Stimulated activated CD4-positive, alpha-beta T cell treated with anti-CD3 and anti-CD28 coated beads, Interleukin-12 subunit alpha, Interleukin-12 subunit beta, amount 100 ng/mL, for 4 hours (primary cell): ENCODE measurements around the gene RALBP1.

Source experiments
- DNase-seq: peaks from one replicate; pipeline ENCODE4 v3.0.0-alpha.2; 2020

RALBP1 gene

GRCh38 chr18:9513971-9514512 lies 38.7 kb downstream of the RALBP1 start:
- no peak for DNase-seq

DNA sequence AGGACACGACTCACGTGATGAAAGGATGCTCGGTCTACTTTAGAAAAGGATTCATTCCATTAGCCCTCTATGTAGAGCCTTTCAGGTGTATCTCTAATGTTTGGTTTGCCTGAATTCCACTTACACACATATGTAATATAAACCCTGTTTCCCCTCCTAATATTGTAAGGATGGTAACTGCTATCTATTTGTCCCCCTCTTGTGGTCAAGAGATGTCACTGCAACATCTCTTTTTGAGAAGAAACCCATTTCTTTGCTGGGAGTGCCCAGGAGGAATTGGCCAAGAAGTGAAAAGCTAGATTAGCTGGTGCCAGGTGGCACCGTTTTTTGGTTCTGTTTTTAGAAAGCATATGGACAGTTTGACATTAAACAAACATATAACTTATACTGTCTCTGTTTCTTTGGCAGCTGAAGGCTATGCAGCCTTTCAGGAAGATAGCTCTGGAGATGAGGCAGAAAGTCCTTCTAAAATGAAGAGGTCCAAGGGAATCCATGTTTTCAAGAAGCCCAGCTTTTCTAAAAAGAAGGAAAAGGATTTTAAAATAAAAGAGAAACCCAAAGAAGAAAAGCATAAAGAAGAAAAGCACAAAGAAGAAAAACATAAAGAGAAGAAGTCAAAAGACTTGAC lies 41.2 kb downstream of the RALBP1 start:
- no peak for DNase-seq

DNA sequence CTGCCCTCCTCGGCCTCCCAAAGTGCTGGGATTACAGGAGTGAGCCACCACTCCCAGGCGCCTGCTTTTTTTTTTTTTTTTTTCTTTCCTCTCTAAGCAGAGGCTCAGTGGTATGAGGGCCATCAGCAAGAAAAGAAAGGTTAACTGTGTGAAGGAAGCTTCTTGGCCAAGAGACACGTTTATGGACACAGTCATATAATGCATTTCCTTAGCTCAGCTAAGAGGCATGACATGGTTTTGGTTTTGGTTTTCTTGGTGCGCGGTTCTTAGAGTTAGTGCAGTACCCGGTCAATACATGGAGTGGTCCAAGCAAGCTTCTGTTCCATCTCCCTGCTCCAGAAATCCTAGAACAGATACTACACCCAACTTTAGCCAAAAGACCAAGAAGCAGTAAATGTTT lies 42.6 kb downstream of the RALBP1 start:
- no peak for DNase-seq

- DNase-seq: no peak
These were observed 44.1 kb downstream of the RALBP1 start for GRCh38 chr18:9519399-9519798.

- DNase-seq: no peak
These were observed 45.4 kb downstream of the RALBP1 start for GRCh38 chr18:9520666-9521065.

GRCh38 chr18:9521770-9522169 lies 46.5 kb downstream of the RALBP1 start:
- no peak for DNase-seq

- DNase-seq: no peak
These were observed 47.6 kb downstream of the RALBP1 start for GRCh38 chr18:9522952-9523351.

DNA sequence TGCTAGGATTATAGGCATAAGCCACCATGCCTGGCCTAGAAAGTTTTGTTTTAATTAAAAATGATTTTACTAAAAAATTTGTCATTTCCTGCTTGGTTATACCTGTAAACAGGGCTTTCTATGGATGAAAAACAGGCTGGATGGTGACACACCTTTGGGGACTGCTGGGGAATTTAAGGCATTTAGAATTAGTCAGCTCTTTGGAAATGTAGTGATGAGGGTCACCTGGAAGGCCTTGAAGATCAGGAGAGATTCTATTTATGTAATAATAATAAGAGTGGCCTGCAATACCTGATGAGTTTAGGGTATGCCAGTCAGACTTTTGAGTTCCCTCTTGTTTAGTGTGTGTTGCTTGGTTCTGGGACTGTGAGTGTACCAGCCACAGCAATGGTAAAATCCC lies 51.1 kb downstream of the RALBP1 start:
- no peak for DNase-seq

GRCh38 chr18:9530226-9531009 lies 55.1 kb downstream of the RALBP1 start:
- no peak for DNase-seq

DNA sequence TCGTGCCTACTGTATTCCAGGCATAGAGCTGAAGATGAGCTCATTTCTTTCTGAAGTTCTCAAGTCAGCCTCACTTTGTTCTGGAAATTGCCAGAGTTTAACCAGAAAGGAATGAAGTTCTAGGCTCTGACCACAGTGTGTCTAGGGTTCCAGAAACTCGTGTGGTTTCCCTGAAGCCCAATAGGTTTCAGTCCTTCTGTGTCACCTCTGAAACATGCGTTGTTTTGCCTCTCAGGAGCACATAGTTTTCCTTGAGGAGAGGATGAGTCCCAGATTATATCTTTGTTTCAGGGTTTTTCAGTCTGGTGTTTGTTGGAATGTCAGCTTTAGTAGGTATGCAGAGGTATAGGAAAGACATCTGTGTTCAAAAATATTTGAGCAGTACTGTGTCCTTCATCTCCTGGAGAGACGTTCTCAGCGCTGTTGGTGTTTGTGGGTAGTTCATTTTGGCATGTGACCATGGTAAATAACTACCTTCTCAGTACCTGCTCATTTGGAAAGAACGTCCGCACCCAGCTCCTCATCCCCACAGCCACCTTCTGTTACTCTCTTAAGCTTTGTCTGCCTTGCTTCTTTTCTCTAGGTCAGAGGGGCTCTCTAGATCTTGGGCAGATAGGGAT lies 56.6 kb downstream of the RALBP1 start:
- DNase-seq: no peak

DNA sequence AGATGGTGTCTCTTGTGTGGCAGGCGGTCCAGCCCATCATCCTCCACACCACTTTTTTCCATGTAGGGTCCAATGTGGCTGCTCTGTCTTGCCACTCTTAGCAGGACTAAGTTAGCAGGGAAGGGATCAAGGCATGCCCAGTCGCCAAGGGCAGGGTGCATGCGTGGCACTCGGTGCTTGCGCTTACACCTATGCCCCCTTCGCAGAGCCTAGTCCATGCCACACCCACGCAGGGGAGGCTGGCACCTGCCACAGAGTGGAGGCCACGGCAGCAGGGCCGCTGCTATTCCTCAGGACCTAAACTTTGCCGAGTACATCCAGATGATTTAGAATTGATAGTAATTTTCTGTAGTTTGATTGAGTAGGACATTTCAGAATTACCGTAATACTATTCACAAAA lies 59.5 kb downstream of the RALBP1 start:
- DNase-seq: no peak

DNA sequence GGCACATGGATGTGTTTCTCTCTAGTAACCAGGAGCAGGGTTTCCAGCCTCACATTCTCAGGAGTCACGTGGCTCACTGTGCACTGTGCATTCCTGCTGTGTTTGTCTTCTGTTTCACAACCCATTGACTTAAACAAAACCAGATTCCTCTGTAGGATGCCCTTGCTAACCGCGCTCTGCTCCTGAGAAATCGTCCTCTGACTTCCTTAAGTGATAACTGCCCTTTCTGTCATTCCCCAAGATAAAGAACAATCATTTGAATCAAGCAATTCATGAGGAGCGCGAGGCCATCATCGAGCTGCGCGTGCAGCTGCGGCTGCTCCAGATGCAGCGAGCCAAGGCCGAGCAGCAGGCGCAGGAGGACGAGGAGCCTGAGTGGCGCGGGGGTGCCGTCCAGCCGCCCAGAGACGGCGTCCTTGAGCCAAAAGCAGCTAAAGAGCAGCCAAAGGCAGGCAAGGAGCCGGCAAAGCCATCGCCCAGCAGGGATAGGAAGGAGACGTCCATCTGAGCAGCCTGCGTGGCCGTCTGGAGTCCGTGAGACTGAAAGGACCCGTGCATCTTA lies 60.2 kb downstream of the RALBP1 start:
- DNase-seq: no peak

DNA sequence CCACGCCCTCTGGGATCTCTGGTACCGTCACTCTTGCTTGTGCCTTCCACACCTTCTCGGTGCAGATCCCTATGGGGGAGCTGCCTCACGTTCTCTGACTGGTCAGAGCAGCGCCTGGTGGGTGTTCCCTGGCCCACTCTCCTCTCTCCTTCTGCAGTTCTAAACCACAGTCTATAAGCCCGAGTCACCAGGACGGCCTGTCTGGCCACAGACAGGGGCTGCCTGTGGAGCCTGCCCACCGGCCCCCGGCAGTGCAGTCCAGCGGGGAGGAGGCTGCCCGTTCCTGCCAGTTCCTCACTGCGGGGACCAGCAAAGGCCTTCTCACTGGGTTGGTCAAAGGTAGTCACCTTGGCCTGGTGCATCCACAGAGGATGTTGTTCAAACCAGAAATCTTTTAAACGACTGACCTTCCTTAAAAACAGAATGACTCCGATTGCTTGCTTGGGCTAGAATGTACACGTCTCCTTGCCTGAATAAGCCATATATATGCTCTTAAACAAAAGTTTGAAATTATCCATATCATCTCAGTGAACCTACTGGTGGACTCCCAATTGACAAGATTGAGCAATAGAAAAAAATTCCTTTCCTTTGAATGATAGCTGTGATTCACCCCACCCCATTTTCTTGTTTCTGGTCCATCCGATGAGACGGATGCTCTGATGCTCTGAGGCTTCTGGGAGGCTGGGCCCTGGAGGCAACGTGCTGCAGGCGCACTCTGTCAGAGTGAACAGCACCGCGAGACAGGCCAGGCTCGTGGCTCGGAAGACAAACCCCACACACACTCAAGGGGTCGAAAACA lies 61.2 kb downstream of the RALBP1 start:
- no peak for DNase-seq

GRCh38 chr18:9537677-9538076 lies 62.4 kb downstream of the RALBP1 start:
- DNase-seq: no peak

GRCh38 chr18:9539283-9539682 lies 64.0 kb downstream of the RALBP1 start:
- DNase-seq: no peak

DNA sequence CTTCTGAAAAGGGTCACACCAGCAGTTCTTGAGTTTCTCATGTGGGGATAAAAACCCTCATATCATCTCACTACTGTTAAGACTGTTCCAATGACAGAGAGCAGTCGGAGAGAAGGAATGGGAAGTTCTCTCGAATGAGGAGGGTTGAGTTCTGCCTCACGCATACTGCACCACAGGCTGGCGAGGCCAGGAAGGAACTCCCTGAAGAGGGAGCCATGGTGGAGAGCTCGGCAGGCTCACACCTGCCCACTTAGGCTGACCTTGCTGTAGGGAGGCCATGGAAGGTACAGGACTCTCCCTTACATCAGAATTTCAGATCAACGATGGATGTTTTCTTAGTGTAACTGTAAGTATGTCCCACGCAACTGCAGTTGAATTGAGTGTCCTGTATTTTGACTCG lies 64.6 kb downstream of the RALBP1 start:
- no peak for DNase-seq

GRCh38 chr18:9542924-9543323 lies 67.6 kb downstream of the RALBP1 start:
- no peak for DNase-seq

DNA sequence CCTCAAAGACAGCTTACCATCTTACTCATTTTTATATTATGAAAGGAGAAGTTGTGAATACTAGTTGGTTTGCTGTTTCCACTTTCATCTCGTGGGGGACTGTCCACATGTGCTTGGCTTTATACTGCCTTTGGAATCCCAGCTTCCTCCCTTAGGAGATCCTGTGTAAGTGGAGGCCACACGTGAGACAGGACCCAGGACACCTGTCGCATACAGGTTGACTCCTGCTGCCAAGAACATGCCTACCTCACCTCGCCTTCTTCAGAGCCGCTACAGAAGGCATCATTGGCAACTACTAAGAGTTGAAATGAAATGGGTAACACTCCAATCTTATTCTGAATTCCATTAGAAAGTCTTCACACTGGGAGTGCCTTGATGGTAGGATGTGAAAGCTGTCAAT lies 69.7 kb downstream of the RALBP1 start:
- DNase-seq: no peak

GRCh38 chr18:9546468-9546867 lies 71.2 kb downstream of the RALBP1 start:
- DNase-seq: no peak

DNA sequence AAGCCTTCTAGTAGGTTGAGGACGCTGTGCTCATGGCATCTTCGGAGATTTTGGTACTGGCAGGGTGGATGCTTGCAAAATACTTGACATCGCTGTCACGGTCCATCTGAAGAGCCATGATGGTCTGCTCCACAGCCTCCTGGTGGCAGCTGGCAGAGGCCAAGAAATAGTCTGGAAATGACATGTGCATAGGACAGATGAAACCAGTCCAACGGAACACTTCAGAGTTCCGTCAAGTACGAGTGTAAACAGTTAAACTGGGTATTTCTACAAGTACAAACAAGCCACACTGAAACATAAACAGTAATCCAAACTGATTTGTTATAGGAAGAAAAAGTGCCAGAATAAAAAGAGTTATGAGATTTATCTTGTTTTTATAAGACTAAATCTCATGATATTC lies 72.5 kb downstream of the RALBP1 start:
- no peak for DNase-seq

DNA sequence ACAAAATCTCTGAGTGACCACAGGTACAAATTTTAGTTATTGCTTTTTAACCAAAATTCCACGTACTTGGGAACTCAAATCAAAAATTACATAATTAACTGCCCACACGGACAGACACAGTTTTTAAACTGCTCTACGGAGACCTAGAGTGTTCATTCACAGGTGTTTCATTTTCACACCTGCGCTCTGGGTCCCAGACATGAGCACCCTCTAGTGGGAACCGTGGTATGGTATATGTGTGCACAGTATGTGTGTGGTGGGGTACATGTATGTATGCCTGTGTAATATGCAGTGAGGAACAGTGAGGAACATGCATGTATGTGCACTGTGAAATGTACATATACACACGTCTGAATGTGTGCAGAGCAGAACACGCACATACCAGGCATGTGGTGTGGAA lies 74.1 kb downstream of the RALBP1 start:
- no peak for DNase-seq

DNA sequence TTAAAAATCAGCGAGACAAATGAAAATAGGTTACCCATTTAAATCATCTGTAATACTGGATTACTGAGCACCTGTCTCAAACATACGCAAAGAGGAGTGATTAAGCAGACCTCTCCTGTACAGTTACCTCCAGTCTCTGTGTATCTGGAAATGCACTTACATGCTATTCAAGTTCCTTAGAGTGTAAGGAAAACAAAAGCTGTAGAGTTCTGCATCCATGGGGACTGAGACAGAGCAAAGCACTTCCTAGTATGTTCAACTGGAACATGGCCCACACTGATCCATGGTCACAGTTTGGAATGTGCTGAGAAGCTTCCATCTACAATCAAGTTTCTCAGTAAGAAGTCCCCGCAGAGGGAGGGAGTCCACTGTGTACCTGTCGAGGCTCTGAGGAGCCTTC lies 75.1 kb downstream of the RALBP1 start:
- no peak for DNase-seq

GRCh38 chr18:9552191-9552590 lies 76.9 kb downstream of the RALBP1 start:
- DNase-seq: no peak
